ENCODE measurements around the gene DYNC2H1.
A peak's percentile ranks its signal among the peaks of the same experiment; 100 is the strongest.

Gene DYNC2H1

DNA sequence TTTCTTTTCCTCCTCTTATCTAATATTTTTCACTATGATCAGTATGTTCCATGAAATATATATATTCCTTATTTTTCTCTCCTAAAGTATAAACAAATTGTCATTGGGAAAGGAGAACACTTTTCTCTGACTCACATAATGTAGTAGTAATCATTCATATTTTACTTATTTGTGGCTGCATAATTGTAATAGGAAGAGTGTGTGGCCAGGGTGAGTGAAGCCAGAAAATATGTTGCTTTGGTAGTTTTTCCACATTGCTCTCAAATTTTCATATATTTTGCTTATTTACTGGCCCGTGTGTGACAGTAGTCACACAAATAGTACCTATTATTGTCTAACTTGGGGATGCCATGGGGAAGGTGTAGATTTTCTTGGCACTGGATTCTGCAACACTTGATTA is 172.1 kb downstream of the DYNC2H1 start:
- DNase-seq, result no peak

DNA sequence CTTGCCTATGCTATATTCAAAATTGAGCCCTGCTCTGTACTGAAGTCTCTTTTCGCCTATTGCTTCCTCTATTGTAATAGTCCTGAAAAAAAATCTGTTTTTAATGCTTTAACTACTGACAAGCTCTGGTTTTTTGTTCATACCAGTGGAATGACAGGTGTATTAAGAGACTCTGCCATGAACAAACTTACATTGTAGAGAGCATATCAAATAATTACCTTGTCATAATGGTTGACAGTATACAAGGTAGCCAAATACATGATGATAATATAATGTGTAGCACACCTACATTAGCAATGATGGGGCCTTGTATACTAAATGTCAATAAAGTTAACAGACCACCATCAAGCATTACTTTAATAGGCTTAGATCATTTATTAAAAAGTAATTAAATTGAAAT is 175.0 kb downstream of the DYNC2H1 start:
- no peak for DNase-seq

DNA sequence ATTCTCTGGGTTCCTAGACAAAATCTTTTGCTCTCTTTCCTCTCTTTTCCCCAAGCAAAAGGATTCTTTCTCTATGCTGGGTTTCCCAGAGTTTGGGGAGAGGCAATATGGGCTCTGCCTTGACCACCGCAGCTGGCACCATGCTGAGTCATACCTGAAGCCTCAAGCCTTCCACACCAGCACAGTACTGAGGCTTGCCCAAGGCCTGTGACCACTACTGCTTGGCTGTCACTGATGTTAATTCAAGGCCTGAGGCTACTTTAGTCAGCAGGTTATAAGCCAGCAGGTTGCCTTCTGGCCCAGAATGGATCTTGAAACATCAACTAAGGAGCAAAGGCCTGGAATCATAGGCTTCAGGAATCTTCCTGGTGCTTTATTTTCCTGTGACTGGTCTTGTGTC is 185.3 kb downstream of the DYNC2H1 start:
- no peak for DNase-seq

DNA sequence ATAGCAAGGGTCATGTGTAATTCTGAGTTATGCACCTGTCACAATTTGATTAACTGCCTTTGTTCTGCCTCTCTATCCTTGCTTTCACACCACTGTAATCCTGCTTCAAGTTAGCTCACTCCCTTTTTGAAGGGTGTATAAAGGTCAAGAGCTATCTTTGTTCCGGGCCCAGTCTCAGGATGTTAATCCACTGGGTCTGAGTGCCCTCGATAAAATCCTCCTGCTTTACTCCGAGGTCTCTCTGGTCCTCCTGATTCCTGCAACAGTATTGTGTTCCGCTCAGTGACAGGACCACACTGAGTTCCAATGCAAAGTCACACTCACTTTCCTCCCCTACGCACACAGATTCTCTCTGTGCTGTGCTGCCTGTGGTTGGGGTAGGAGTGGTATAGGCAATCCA is 186.5 kb downstream of the DYNC2H1 start:
- no peak for DNase-seq

DNA sequence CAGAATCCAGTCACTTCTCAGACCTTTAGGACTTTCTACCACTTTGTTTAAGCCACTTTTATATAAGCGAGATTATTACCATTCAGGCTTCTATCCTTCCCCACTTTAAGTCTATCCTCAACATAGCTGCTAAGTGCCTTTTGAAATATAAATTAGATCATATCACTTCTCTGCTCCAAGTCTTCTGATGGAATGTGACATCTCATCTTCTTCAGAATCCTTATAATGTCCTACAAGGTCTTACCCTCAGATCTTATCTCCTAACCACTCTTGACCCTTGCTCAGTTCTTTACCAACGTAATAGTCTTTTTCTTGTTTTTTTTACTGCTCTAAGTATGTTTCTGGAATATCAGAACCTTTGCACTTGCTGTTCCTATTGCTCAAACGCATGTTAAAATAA is 188.7 kb downstream of the DYNC2H1 start:
- no peak for DNase-seq

DNA sequence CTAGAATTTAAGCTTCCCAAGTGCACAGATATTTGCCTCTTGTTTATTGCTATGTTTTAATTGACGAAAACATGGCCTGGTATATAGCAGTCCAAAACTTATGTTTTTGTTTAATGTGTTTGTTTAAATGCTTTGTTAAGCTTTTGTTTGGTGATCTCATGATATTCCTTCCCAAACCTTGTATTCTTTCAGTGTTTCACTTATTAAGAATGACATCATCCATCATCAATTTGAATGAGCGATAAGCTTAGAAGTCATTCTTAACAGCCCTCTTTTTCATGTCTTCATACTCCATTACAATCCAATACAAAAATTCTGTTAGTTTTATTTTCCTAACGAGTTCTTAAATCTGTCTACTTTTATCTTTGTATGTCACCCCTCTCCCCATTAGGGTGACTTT is 206.0 kb downstream of the DYNC2H1 start:
- no peak for DNase-seq

DNA sequence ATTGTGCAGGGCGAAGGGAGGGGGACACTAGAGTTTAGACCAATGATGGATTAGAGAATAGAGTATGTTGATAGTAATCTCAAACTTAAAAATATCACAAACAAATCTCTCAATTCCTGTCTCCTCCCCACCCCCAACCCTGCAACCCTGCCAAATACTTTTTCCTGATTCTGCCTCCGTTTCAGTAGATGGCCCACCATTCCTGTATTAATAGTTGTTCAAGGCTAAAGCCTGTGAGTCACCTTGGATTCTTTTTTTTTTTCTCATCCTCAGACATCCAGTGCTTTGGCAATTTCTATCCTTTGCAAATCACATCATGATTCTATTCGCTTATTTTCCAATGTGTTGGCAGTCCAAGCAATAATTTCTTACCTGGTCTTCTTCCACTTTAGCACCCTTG is 207.9 kb downstream of the DYNC2H1 start:
- no peak for DNase-seq

DNA sequence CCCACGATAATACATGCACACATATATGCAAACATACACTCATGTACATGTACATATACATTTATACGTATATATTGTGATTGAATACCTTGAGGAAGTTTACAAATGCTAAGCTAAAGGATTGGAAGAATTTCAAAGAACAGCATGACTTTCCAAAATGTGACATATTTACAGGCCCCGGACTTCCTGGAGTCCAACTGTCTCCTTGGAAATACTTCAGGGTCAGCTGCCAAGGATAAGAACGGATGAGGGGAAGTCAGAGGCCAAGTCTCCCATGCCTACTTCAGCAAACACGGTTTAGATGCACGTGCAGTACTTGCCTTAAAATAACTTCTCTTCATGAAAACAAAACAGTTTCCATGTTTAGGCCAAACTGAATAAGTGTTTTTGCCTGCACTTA is 213.6 kb downstream of the DYNC2H1 start:
- DNase-seq, result no peak

DNA sequence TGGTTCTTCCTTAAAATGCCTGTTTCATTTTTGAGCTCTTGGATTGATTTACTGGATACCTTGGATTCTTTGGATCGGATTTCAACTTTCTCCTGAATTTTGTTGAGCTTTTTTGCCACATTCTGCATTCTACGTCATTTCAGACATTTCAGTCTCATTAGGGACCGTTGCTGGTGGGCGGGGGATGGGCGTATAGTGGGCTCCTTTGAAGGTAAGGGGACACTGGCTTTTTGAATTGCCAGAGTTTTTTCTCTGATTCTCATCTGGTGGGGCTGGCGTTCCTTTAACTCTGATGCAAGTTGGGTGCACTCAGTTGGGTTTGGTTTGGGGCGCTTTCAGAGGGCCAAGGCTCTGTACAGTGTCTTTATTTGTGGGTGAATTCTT is 216.5 kb downstream of the DYNC2H1 start:
- no peak for DNase-seq

DNA sequence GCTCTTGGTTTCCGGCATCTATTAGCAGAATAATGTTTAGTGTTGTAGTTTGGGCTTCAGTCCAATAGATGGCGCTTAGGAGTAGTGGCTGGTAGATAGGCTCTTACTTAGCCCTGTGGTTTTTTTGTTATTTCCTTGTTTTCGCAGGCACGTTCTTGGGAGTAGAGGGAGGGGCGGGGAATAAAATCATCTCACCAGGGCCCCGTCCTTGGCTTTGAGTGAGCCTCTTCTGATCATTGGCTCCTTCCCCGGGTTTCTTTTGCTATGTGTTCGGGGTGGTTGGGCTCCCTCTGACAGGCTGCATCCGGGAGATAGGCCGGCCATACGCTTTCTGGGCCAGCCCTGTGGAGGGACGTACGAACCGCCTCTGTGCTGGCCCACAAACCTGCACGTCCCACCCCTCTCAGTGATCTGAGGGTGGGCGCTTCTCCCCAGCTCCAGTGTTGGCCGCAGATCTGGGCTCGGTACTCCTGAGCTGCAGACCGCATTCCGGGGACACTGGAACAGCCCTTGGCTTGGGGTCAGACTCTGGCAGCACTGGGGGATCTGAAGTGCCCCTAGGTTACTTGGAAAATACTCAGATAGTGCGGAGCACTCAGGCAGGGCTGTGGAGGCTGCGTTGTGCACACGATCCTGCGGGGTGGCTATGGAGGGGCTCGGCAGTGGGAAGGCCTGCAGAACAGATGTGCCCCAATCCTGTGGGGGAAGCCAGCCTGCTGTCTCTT is 217.0 kb downstream of the DYNC2H1 start:
- peak in 1 of 2 donors; percentile 65 for DNase-seq

DNA sequence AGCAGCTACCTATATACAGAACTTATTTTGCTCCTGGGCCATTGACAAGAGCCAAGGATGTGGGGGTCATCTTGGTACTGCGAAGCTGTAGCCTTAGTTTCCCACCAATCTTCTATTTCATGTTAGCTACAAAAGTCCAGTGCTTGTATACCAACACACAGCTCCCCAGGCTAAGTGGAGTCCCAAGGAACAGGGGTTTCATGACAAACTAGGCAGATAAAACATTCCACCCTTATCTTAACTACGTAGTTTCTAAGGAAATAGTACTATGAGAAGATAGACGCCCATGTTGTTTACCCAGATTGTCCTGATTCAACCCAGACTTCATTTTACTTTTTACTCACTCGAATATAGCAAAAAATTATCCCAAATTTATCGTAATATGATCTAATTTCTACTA is 218.5 kb downstream of the DYNC2H1 start:
- no peak for DNase-seq

DNA sequence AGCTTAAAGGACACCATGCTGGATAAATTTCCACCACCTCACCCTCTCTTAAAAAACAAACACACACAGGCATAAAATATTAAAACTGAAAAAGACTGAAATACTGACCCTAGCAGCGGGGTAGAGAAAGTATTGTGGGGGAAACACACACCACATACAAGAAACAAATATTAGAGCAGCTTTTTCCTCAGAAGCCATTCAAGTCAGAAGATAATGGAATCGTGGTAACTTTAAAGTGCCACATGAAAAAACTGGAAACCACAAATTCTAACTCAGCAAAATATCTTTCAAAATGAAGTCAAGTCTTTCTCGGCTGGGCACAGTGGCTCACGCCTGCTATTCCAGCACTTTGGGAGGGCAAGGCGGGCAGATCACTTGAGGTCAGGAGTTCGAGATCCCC is 223.2 kb downstream of the DYNC2H1 start:
- no peak for DNase-seq

DNA sequence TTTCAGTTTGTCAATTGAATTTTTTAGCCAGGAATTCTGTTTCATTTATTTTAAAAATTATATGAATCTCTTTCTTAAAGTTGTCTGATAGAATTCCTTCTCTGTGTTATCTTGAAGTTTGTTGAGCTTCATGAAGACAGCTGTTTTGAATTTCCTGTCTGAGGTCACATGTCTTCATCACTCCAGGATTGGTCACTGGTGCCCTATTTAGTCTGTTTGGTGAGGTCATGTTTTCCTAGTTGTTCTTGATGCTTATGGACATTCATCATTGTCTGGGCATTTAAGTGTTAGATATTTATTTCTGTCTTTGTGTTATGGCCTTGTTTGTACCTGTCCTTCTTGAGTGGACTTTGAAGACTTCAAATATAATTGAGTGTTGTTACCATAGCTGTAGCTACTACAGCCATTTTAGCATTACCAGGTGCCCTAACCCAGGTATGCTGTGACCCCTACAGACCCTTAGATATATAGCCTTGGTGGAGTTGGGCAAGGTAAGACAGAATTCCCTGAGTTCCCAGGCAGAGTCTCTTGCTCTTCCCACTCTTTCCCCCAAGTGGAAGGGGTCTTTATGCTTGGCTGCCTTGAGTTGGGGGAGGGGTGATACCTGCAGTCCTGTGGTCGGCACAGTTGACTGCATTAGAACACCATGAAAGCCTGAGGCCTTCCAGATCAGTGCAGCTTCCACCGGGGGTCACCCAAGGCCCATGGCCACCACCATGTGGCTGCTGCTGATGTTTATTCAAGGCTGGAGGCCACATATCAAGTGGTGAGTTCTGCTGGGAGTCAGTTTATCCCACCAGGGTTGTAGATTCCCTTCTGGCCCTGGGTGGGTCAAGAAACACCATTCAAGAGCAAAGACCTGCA is 229.6 kb downstream of the DYNC2H1 start:
- DNase-seq, result no peak

DNA sequence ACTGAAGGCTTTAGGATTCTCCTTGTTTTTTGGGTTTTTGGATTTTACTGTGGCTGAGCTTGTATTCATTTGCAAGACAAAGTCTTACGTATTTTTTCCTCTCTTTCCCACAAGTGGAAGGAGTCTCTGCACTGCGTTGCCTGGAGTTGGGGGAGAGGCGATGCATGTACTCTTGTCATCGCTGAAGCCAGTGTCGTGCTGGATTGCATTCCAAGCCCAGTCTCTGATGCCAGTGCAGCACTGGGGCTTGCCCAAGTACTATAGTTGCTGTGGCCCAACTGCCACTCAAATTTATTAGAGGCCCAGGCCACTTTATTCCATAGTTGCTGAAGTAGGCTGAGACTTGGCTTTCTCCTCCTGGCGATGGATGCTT is 230.2 kb downstream of the DYNC2H1 start:
- no peak for DNase-seq

DNA sequence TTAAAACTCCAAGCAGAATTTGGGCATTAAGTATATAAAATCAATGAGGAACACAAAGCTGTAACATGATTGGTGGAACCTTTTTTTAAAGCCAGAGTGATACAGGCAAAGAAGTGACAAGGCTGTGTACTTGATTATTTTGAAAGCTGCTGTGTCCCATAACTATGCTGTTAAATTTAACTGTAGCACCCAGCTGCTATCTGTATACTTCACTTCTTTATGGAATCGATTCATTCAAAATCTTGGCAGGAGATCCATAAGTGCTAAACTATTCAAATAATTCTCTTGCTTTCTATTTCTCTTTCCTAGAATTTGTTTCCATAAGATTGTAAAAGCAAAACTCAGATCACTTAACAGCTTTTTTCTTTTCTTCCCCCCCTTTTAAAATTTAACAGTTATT is 231.7 kb downstream of the DYNC2H1 start:
- no peak for DNase-seq

DNA sequence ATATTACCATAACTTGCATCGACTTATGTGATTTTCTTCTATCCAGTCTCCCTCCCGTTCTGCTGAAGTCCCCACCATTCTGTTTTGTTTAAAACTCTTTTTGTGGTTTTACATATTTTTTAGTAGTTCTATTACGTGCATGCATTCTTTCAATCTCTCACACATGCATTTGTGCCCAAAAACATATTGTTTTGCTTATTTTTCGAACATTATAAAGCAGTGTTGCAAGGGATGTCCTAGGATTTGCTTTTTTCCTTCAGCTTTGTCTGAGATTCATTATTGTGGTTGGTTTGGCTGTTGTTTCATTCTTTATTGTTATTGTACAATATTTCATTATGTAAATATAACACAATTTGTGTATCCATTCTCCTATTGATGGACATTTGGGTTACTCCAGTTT is 235.7 kb downstream of the DYNC2H1 start:
- DNase-seq, result no peak

DNA sequence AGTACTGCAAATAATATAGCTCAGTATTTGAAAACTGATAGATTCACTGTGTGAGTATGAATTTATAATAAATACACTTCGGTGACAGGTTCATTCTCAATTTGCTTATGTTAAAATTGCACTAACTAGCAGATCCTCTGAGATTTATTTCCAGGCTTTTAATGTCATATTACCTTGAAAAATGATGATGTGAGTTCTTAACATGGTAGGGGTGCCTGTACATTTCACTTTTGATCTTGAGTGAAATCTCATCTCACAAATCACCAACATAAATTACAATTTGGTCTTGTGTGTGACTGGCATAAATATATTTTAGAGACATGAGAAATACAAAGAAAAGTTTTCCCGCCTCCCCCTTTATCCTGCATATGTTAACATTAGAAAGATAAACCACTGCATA is 240.4 kb downstream of the DYNC2H1 start:
- DNase-seq, result no peak

DNA sequence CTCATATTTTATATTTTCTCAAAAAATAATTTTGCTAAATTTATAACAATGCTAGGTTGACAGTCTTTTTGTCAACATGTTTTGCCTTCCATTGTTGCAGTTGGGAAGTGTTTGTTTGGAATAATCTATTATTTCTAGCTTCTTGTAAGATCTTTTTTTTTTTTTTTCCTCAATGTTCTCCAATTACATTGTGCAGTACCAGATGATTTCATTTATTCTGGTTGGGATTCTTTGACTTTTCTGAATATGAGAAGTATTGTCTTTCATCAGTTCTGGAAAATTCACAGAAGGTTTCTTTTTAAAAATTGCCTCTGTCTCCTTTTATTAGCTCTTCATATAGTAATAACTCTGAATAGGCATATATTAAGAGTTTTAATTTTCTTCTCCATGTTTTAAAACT is 245.4 kb downstream of the DYNC2H1 start:
- no peak for DNase-seq

DNA sequence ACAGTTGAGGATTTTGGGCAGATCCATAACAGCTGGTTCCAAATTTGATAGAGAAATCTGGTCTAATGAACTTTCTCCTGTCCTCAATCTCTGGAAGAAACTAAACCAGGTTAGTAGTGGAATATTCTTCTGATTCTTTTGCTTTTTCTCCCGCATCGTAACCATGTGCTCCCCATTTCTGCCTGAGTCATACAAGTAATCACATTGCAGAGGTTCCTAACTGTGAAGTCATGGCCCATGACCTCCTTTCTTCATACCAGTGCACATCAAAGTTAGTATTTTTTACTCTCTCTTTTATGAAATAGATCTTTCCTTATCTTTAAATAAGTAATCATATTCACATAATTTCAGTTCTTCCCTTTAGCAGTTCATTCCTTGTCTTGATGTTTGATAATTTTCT is 249.0 kb downstream of the DYNC2H1 start:
- no peak for DNase-seq

DNA sequence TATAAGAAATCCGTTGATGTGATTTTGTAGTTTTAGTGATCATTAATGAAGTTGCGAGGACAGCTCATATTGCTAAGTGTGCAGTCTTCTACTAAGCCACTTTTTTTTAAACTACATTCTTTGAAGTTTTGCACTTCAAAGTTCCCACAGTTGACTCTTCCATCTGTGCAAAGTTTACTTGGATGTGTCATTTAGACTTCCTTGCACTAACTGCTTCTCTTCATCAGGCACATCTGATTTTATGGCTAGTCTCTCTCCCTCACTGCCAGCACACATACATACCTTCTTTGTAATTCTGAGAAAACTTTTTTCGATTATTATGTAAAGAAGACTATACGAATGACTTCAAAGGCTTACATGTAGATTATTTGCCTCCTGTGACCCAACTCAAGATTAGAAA is 250.0 kb downstream of the DYNC2H1 start:
- no peak for DNase-seq

DNA sequence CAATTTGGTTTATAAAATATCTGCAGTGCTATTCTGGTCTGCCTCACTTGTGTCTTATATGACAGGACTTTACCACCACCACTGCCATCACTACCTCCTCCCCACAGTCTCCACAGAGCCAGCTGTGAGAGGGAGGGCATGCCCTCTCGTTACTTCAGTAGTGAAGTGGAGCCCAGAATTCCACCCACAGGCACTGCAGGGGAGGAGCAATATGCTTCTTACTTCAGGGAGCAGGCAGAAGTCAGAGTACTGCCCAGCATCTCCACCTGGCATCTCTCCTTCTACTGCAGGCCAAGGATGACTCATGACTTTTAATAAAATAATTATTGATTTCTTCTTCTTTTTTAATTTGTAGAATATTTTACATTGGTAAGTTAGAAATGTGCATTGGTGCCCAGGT is 255.5 kb downstream of the DYNC2H1 start:
- DNase-seq, result no peak

DNA sequence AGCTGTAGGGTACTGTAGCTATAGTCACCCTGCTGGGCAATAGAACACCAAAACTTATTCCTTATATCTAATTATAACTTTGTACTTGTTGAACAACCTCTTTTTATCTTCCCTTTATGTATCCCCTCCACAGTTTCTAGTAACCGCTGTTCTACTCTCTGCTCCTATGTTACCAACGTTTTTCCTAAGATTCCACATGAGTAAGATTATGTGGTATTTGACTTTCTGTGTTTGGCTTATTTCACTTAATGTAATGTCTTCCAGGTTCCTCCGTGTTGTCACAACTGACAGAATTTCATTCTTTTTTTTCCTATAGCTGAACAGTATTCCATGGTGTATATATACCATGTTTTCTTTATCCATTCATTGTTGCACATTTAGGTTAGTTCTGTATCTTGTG is 258.4 kb downstream of the DYNC2H1 start:
- DNase-seq, result no peak

DNA sequence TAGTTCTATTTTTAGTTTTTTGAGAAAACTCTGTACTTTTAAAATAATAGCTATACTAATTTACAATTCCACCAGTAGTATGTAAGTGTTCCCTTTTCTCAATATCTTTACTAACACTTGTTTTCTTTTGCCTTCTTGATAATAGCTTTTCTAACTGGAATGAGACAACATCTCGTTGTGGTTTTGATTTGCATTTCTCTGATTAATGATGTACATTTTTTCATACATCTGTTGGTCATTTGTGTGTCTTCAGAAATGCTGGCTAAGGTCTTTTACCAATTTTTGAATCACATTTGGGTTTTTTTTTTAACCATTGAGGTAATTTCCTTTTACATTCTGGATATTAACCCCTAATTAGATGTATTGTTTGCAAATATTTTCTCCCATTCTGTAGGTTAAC is 258.9 kb downstream of the DYNC2H1 start:
- DNase-seq, result no peak

DNA sequence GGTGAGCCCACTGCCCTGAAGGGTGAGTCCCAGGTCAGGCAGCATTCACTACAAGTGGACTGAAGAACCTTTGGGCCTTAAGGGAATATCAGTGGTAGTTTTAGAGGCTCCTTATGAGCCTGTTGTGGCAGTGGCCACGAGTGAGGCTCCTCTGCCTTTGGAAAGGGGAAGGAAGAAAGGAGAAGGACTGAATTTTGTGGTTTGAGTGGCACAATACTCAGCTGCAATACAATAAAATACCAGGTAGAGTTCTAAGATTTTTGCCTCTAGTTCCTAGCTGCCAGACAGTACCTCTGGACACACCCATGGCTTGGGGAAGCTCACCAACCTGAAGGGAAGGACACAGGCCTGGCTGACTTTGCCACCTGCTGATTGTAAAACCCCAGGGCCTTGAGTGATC is 260.9 kb downstream of the DYNC2H1 start:
- no peak for DNase-seq

DNA sequence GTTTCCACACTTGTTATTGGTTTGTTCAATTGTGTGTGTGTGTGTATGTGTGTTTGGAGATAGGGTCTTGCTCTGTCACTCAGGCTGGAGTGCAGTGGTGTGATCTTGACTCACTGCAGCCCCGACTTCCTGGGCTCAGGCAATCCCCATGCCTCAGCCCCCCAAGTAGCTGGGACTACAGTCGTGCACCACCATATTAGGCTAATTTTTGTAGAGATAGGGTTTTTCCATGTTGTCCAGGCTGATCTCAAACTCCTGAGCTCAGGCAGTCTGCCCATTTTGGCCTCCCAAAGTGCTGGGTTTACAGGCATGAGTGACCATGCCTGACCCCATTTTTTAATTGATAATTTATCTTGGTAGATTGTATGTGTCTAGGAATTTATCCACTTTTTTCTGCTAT is 263.7 kb downstream of the DYNC2H1 start:
- no peak for DNase-seq

All from CD4-positive, alpha-beta T cell treated with Interleukin-1 beta for 1 hour (primary cell).